MM.1S (cell line): ENCODE data around the gene TRABD2B.

ENCODE experiments used
- EZH2phosphoT487 ChIP-seq: fragments of 300-600 bp; sonication (generic); IDR thresholded peaks from 2 replicates; pipeline ENCODE4 v1.6.1; 2018; ENCODE audit warnings: antibody characterized with exemption, low read length
- TF ChIP-seq, protein P1 (sequence below): fragments of 300-600 bp; sonication (generic); IDR thresholded peaks from 2 replicates; pipeline ENCODE4 v1.5.1; 2016; ENCODE audit warnings: antibody characterized with exemption, low read length, mixed read lengths

DNA sequence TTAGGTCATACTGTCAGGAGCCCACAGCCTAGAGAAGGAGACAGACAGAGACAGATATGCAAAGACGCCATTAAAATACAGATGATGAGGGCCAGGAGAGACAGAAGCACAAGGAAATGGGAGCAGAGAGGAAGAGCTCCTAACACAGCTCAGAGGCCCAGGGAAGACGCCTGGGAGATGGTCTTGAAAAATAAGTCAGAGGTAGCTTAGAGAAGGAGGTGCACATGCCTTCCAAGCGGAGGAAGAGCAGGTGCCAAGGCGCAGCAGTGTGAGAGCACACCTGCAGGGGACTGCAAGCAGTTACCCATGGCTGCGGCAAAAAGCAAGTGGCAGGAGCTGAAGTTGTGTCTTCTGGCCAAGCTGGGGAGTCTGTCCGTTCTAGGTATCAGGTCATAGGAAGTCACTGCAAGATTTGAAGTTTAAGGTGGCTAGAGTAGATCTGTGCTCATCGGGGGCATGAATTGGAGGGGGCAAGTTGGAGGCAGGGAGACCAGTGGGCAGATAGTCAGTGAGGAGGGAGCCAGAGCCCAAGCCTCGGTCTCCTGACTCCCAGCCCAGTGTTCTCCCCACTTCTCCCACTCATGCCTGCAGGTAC is 1.3 kb upstream of the TRABD2B start:
- TF ChIP-seq, protein P1, sequence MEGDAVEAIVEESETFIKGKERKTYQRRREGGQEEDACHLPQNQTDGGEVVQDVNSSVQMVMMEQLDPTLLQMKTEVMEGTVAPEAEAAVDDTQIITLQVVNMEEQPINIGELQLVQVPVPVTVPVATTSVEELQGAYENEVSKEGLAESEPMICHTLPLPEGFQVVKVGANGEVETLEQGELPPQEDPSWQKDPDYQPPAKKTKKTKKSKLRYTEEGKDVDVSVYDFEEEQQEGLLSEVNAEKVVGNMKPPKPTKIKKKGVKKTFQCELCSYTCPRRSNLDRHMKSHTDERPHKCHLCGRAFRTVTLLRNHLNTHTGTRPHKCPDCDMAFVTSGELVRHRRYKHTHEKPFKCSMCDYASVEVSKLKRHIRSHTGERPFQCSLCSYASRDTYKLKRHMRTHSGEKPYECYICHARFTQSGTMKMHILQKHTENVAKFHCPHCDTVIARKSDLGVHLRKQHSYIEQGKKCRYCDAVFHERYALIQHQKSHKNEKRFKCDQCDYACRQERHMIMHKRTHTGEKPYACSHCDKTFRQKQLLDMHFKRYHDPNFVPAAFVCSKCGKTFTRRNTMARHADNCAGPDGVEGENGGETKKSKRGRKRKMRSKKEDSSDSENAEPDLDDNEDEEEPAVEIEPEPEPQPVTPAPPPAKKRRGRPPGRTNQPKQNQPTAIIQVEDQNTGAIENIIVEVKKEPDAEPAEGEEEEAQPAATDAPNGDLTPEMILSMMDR = no peak
- no peak for TF ChIP-seq EZH2phosphoT487
